DMS114 treated with DMSO at 0.1 percent for 48 hours (cell line): ENCODE data around the gene MYO18A.
"Not testable (repeated sequence)": the region's sequence is repeated elsewhere in the genome, so short reads cannot be mapped to it uniquely, and the experiment has no call there.

Experiments used
- DNase-seq: peaks from one replicate; lab custom pipeline; 2025; ENCODE audit not compliant: unreplicated experiment; lab: John Stamatoyannopoulos, UW

MYO18A gene

DNA sequence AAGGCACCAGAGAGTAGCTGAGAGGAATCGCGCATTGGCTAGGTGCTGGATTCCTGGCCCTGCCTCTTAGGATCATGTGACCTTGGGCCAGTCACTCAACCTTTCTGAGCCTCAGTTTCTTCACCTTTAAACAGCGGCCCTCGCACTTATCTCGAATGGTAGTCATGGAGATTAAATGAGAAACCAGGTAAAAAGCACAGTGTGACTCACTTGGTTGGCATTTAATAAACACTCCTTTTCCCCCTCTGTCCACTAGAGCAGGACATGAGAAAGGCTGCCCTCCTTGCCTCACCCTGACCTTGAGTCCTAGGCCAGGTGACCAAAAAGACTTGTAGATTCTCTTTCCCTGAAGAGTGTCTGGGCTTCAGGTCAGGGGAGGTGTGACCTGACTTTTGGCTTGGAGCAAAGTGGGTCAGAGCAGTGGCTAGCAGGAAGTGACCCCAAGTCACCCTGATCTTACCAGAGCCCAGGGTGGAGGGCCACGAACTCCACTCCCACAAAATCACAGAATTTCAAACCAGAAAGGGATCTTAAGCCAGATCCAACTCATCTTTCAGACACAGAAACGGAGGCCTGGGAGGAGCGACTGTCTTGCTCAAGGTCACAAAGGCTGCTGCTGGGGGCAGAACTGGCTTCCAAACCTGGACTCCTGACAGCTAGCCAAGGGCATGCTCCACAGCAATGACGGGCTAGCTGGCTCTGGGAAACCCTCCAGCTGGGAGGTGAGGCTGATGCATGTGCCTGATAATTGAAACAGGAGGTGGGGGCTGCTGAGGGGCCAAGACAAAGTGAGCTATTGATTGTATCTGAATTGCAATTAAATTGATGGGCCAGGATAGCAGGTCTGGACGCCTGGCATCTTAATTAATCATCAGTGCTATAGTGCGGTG is 72.0 kb downstream of the MYO18A start:
- DNase-seq: no peak

DNA sequence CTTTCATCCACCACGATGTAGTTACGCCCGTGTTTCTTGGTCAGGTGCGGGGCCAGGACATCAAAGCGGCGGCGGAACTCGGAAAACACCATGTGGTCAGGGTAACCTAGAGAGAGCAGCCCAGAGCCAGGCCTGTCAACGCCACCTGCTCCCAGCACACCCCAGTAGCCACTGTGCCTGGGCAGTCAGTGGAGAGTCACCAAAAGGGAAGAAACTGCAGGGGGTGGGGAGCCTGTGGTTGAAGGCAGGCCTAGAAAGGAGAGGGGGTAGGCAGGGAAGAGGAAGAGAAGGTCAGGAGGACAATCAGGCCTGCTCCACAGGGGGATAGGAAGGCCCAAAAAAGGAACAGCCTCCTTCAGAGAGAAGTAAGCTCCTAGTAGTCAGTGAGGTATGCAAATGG is 73.1 kb downstream of the MYO18A start:
- DNase-seq: no peak

DNA sequence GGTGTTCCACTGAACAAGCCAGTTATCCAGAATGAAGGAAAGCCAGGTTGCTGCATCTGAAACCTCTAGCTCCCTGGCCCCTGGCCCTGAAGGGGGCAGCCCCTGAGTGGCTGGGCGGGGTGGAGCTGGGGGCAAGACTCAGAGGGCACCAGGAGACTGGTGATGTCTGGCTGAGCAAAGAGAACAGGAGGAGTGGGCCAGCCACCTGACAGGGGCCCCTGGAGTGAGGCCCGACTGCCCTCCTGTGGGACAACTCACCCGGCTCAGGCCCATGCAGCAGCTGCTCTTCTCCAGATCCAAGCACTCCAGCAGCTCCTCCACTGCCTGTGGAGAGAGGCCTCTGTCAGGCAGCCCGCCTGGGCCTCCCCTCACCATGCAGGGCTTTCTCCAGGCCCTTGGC is 76.9 kb downstream of the MYO18A start:
- no peak for DNase-seq

DNA sequence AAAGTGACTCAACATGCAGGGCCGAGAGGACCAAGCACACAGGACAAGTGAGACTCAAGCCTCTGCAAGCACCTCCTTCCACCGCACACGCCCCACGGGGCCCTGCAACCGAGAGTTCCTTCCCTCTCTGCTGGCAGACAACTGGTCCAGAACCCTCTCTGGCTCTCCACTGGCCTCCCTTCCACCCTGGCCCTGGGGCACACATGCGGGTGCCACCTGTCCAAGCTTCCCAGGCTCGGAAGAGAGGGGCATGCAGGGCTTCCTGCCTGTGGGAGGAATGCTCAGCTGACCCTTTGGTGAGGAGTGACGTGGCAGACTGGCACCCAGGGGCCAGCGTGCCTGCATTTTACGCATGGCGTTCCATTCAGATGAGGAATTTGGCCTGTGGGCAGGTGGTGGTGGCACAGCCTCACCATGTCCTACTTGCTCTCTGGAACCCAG is 77.4 kb downstream of the MYO18A start:
- no peak for DNase-seq

DNA sequence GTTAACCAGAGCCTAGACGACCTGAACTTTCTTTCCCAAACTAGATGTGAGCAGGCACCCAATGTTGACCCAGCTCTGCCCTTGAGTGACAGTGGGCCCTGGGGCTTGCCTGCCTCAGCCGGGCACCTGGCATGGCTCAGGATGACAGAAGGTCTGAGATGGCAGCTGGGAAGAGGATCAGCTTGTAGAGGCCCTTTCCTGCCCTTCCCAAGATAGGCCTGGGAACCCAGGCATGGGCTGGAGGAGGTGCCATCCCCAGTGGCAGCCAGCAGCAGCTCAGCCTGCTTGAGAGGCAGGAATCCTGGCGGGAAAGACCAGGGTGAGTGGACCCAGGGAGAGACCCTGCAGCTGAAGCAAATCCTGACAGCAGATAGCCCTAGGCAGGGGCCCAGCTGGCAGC is 78.2 kb downstream of the MYO18A start:
- DNase-seq: no peak

DNA sequence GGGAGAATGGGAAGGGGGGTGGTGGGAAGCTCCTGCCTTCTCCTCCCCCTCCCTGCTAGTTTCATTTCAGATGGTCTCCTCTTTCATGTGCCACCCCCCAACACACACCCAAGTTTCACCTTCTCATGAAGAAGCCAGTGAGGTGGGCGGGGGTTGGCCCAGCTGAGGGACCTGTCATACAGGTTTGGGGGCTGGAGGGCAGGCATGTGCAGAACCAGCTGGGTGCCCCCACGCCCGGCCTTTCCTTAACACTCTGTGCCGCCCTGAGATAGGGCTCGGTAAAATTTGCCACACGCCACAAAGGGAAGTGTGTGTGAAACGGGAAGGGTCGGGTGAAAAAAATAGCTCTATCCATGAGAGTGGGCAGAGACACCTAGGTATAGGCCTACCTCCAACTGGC is 79.9 kb downstream of the MYO18A start:
- no peak for DNase-seq

DNA sequence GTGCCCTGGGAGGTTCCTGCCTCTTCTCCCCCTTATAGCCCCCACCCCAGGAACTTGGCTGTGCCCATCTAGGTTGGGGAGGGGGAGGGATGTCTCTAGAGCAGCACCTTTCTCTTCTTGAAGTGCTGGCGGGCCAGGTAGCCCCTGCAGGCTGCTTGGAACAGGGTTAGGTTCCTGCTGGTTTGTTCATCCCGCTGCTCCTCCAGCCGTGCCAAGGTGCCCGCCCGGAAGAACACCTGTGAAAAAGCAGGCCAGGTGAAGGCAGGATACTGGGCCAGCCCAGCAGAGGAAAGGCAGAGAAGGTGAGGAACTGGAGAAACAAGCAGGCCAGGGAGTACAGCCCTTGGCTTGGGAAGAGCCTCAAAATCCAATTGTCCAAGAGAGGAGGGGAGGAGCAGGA is 80.7 kb downstream of the MYO18A start:
- DNase-seq: no peak

DNA sequence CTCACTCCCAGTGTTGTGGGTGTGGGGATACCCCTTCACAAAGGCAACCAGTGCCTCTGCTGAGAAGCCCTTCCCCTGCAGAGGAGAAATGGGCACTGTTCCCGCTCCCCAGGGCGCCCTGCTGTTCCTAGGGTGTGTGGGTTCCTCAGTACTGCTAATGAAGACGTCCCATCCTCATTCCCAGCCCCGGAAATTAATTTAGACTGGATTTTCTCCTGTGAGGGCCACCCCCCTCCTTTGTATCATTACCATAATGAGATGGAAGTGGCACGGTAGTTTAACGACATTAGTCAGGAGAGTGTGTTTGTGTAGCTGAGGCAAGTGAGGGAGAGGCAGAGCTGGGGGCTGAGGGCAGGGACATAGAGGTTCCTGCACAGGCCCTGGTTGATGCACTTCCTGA is 84.1 kb downstream of the MYO18A start:
- DNase-seq: no peak

DNA sequence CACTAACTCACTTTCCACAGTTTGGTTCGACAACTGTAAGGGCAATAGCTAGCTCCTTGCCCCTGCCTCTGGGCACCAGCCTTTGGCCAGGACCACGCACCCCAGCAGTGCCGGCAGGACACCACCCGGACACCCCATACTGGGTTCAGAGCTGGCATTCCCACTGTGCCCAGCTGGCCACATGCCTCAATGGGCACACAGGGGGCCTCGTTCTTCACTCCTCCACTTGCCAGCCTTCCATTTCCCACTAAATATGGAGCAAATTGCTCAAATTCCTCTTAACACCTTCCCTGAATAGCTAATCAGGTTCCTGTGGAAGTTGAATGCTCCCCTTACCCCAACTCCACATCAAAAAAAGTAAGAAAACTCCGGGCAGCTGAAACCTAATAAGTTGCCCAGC is 84.8 kb downstream of the MYO18A start:
- DNase-seq: no peak

DNA sequence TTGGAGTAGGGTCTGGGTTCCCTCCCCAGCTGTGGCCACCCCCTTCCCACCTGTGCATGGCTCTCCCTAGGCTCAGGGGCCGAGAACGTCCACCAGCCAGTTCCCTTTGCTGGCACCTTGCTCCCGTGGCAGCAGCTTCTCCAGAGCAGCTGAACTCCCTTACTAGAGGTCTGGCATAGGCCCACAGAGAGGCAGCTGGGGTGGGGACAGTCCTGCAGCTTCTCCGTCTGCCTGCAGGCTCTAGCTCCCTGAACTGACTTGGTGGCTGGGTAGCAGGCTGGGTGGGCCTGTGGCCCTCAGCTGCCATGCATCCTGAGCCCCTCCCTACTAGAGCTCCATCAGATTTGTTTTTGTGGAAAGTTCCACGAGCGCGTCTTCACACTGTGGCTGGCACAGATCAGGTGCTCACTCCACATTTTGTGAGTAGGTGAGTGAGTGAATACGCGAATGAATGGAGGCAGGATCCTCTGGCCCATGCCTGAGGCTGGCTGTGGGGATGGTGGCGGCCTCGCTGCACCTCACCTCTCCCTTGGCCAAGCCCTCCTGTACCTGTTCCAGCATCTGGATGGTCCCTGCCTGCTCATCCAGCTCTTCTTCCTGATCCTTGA is 86.0 kb downstream of the MYO18A start:
- no peak for DNase-seq

DNA sequence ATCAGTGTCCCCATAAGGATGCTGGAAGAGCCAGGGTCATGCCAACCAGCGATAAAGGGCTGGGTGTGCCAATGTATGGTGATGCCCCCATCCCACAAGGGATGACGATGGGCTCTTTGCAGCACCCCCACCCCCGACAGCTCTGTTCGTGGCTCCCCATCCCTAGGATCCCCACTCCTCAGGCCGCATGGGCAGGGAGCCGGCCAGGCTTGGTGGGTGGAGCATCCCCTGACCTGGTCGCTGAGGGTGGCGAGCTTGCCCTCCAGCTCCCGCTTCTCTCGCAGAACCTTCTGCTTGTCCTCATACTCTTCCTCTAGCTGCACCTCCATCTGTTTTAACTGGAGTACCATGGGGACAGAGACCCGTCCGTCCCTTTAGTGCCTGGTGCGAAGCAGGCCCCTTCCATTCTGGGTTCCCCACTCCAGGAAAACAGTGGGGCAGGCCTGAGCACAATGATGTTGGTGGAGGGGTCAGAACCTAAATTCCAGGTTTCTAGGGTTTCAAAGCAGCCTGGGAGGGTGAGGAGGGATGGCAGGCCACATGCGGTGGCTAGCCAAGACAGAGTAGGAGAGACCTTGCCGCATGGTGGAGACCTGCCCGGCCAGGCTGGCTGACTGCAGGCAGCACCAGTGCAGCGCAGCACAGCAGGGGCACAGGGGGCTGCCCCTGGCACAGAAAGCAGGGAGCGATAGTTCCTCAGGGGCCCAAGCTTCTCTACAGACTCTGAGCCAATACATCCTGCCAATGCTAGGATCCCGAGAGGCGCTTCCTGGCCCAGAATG is 86.9 kb downstream of the MYO18A start:
- no peak for DNase-seq

DNA sequence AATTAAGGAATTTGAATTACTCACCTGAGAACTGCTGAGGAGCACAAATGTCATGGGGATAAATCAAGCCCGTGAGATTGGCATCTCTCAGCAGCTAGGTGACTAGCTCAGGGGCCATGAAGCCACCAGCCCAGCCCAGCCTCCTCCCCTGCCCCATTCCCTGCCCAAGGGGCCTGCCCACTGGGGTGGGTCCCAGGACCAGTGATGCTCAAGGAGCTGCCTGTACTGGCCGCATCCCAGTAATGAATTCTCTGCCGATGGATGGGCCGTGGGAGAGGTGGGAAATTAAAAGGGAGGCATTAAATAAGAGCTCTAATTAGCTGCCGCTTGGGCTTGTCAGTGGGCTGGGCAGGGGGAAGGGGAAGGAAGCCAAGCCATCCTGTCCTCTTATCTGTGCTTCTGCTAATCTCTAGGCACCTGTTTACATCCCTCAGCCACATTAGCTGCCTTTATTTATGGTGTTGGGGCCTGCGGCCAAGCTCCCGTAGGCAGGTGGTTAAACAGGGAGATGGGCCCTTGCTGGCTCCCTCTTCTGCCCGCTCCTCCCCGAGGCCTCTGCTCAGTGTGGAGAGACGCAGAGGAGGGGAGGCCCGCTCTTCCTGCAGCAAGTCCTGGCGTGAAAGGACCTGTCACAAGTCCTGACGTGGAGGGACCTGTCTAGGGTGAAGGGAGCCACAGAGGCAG is 88.5 kb downstream of the MYO18A start:
- no peak for DNase-seq

DNA sequence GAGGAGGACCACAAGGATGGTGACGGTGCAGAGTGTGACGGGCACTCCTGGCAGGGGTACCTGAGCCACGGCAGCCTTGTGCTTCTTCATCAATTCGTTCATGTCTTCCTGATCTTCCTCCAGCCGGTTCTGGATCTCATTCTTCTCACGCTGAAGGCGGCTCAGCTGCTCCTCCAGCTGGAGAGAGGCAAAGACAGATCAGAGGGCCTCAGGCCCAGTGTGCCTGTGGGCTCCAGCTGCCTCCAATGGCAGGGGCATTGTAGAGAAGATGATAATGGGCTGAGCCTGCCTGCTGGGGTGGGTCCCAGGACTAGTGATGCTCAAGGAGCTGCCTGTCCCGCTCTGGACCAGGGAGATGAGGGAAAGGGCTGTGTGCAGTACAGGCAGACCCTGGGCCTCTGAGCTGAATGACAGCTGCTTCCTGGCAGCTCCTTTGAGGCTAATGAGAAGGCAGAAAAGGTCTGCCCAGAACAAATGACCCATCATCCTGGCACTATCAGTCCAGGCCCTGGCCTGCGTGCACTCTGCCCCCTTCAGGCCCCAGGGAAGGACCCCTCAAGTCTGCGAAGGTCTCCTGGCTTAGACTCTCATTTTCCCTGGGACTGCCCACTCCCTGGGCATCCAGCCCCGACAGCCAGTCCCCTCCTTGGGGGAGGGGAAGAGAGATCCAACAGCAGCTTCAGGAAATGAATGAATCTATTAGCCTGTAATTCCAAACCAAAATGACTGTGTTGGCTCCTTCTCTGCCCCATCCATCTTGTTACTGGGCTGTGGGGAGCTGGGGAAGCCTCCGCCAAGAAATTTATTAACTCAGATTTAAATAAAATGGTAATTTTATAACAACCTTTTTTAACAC is 89.2 kb downstream of the MYO18A start:
- no peak for DNase-seq

DNA sequence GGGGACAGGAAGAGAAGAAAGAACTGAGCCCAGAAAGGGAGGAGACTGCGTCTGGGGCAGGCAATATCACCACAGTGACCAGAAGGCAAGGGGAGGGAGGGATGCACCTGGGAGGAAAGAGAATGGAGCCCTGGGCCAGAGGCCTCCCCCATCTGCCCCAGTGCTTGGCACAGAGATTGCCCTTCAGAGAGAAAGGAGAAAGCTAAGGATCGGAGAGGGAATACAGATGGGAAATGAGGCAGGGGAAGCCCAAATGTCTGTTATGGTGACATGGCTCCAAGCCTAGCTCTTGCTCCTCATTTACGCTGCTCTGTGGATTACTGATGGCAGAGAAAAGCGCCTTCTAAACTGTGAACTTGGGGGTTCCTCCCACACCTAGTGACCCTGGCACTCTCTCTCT is 90.1 kb downstream of the MYO18A start:
- DNase-seq: no peak

DNA sequence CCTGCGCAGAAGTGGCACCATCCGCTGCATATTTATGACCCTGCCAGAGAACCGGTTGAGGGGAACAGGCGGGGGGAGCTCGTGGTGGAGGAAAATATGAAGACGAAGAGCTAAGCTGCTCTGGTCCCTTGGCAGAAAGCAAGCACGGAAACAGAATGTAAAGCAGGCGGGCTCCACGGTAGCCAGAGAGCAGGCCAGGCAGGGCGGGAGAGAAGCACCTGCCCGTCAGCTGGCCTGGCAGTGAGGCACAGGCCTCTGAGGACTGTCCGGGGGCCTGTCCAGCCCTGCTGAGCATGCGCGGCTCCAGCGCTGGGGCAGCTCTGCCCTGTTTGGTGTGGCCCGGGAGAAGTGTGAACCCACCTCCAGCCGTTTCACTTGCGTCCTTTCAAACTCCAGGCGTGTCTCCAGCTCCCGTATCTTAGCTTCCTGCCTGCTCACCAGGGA is 90.6 kb downstream of the MYO18A start:
- no peak for DNase-seq

DNA sequence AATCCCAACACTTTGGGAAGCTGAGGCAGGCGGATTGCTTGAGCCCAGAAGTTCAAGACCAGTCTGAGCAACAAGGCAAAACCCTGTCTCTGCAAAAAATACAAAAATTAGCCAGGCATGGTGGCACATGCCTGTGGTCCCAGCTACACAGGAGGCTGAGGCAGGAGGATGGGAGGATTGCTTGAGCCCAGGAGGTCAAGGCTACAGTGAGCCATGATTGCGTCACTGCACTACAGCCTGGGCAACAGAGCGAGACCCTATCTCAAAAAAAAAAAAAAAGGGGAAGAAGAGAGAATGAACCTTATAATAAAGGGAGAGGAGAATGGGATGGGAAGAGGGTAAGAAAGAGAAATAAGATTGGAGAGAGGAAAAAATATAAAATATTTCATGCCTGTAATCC is 91.4 kb downstream of the MYO18A start:
- DNase-seq: not testable (repeated sequence)

DNA sequence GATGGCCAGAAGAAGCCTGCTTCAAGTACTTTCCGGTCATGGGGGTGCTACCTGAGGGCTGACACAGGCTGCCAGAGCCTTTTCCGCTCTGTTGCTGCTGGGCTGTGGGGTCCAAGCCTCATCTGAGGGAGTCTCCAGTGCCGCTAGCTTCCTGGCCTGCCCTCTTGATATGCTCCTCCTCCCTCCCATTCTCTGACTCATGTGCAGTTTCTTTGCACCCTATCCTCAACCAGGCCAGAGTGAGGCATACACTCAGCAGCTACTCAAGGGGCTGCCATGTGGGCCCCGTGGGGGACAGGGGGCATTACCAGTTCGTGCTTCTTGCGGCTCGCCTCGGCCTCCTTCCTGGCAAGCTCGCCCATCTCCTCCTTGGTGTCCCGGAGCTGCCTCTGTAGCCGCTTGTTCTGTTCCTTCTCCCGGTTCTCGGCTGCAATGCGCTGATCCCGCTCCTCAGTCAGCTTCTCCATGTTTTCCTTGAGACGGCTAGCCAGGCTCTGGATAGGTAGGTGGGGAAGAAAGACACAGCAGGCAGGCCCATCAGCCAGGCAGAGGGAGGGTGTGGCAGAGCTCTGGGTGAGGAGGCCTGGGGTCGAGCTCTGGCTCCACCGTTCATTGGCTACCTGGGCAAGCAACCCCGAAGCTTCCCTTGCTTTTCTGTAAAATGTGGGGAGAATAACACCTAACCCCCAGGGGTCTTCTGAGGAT is 93.4 kb downstream of the MYO18A start:
- DNase-seq: no peak

DNA sequence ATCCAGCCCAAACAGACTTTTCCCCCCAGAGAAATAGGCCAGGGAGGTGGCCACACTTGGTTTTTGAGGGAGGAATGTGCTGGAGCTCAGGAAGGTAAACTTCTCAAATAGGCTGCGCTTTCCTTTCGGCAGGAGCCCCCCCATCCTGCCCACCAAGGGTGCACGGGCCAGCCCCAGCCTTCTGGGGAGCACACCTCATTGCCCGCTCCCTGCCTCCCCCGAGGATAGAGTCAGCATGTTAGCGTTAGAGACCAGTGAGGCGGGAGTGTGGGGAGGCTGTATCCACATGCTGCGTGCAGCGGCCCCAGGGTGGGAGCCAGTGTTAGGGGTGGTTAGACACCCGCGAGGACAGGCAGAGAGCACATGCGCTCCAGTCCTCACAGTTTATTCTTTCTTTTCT is 95.0 kb downstream of the MYO18A start:
- DNase-seq: no peak

DNA sequence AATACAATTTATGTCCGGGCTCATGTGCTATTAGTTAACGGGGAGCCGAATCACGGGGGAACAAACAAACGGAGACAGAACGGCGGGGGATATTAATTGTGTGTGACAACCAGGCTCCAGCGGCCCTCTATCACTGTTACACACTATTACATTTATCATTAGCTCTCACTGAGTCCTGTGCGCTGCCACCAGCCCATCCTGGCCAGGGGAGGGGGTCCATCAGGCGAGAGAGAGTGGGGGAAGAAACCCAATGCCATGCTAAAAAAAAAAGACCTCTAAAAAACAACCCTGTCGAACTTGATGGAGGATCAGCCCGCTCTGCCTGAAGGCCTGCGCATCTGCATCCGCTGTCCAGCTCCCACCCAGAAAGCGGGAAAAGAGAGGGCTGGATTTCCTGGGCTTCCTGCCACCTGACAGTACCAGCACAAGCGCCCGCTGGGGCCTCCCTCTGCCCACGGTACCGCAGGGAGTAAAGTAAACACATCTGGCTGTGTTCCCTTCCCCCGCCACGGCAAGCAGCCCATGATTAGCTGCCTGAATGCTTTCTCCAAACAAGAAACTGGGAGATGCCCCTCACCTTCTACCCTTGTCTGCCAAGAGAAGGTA is 95.6 kb downstream of the MYO18A start:
- DNase-seq: no peak
